ENCODE data around the gene MS4A18.
A peak's percentile ranks its signal among the peaks of the same experiment; 100 is the strongest.
"Not testable (repeated sequence)": the region's sequence is repeated elsewhere in the genome, so short reads cannot be mapped to it uniquely, and the experiment has no call there.

The MS4A18 gene

GRCh38 chr11:60724420-60724819 is at the start of gene MS4A18:
TSS of gene MS4A18 (plus strand) at chr11:60724720.
- no peak for DNase-seq
- H3K4me1 Mint-ChIP-seq: no peaks in the 10 kb centered on the region
- H3K4me3 Mint-ChIP-seq: no peak within 1 kb of the TSS
- no peaks in the 10 kb centered on the region for H3K9me3 Mint-ChIP-seq
- no peak within 1 kb of the TSS for H3K27ac Mint-ChIP-seq
- H3K27me3 Mint-ChIP-seq: peaks cover 29% of the 10 kb centered on the region
- no peak for ATAC-seq

GRCh38 chr11:60678231-60678630 is 46.3 kb upstream of the MS4A18 start:
- DNase-seq, ATAC-seq, H3K4me3 Mint-ChIP-seq, H3K27ac Mint-ChIP-seq, H3K4me1 Mint-ChIP-seq: not testable (repeated sequence)
- Mint-ChIP-seq H3K9me3 (peaks cover 25 to 29% of the 10 kb centered on the region in 2 donors), H3K27me3 (peaks cover 13% of the 10 kb centered on the region)

GRCh38 chr11:60679879-60680278 is 44.6 kb upstream of the MS4A18 start:
- H3K9me3 Mint-ChIP-seq: peaks cover 25 to 29% of the 10 kb centered on the region in 2 donors
- no peaks in the 10 kb centered on the region for H3K4me1 Mint-ChIP-seq
- ATAC-seq (no peak), DNase-seq (no peak)
- peaks cover 13% of the 10 kb centered on the region for H3K27me3 Mint-ChIP-seq
- H3K27ac Mint-ChIP-seq: no peak overlapping the region
- H3K4me3 Mint-ChIP-seq: no peak overlapping the region

GRCh38 chr11:60680455-60681119 is 43.9 kb upstream of the MS4A18 start:
- ATAC-seq (no peak), DNase-seq (no peak)
- H3K9me3 Mint-ChIP-seq: peaks cover 25 to 29% of the 10 kb centered on the region in 2 donors

GRCh38 chr11:60684541-60684848 is 40.0 kb upstream of the MS4A18 start:
- not testable (repeated sequence) for H3K4me3 Mint-ChIP-seq, H3K27me3 Mint-ChIP-seq, DNase-seq, H3K27ac Mint-ChIP-seq, H3K9me3 Mint-ChIP-seq, H3K4me1 Mint-ChIP-seq, ATAC-seq

More at GRCh38 chr11:60680455-60681119, 43.9 kb upstream of the MS4A18 start:
- Mint-ChIP-seq H3K4me3 (no peak overlapping the region), H3K4me1 (no peaks in the 10 kb centered on the region), H3K27ac (no peak overlapping the region), H3K27me3 (peaks cover 13% of the 10 kb centered on the region)

GRCh38 chr11:60691661-60692060 is 32.9 kb upstream of the MS4A18 start:
- H3K4me1 Mint-ChIP-seq: no peaks in the 10 kb centered on the region

GRCh38 chr11:60699284-60699691 is 25.2 kb upstream of the MS4A18 start, which contains the start of gene MS4A8:
TSS of gene MS4A8 (plus strand) at chr11:60699612. CDS start at chr11:60700861, 1,249 bp downstream.
- H3K4me1 Mint-ChIP-seq: no peaks in the 10 kb centered on the region
- no peak within 1 kb of the TSS for H3K4me3 Mint-ChIP-seq
- H3K27me3 Mint-ChIP-seq: peaks cover 9% of the 10 kb centered on the region
- no peak within 1 kb of the TSS for H3K27ac Mint-ChIP-seq
- no peak for DNase-seq
- no peaks in the 10 kb centered on the region for H3K9me3 Mint-ChIP-seq
- ATAC-seq: no peak

More at GRCh38 chr11:60691661-60692060, 32.9 kb upstream of the MS4A18 start:
- Mint-ChIP-seq H3K27me3 (peaks cover 28% of the 10 kb centered on the region), H3K9me3 (peaks cover 0 to 13% of the 10 kb centered on the region in 2 donors), H3K27ac (no peak overlapping the region), H3K4me3 (no peak overlapping the region)
- ATAC-seq (no peak), DNase-seq (no peak)

GRCh38 chr11:60699936-60700335 is 24.6 kb upstream of the MS4A18 start:
- Mint-ChIP-seq H3K27me3 (peaks cover 7% of the 10 kb centered on the region), H3K27ac (no peak overlapping the region), H3K4me3 (no peak overlapping the region), H3K4me1 (no peaks in the 10 kb centered on the region), H3K9me3 (no peaks in the 10 kb centered on the region)
- ATAC-seq (no peak), DNase-seq (no peak)

GRCh38 chr11:60700689-60701468 is 23.6 kb upstream of the MS4A18 start:
- DNase-seq (no peak), ATAC-seq (peak; percentile 39)
- Mint-ChIP-seq H3K27me3 (no peaks in the 10 kb centered on the region), H3K9me3 (no peaks in the 10 kb centered on the region), H3K4me3 (no peak overlapping the region), H3K4me1 (no peaks in the 10 kb centered on the region), H3K27ac (no peak overlapping the region)

- Mint-ChIP-seq H3K4me3 (no peak overlapping the region), H3K27ac (no peak overlapping the region), H3K4me1 (no peaks in the 10 kb centered on the region), H3K9me3 (no peaks in the 10 kb centered on the region), H3K27me3 (no peaks in the 10 kb centered on the region)
- DNase-seq (no peak), ATAC-seq (no peak)
Observed at GRCh38 chr11:60701469-60701818, 23.1 kb upstream of the MS4A18 start.

- DNase-seq: no peak
- Mint-ChIP-seq H3K27me3 (peaks cover 7% of the 10 kb centered on the region), H3K9me3 (no peaks in the 10 kb centered on the region), H3K4me3 (no peak overlapping the region), H3K4me1 (no peaks in the 10 kb centered on the region), H3K27ac (no peak overlapping the region)
- ATAC-seq: no peak
Observed at GRCh38 chr11:60703374-60703773, 21.1 kb upstream of the MS4A18 start.

- ATAC-seq (no peak), DNase-seq (no peak)
- no peaks in the 10 kb centered on the region for H3K9me3 Mint-ChIP-seq
- H3K27me3 Mint-ChIP-seq: peaks cover 7% of the 10 kb centered on the region
- no peak overlapping the region for H3K4me3 Mint-ChIP-seq
- no peaks in the 10 kb centered on the region for H3K4me1 Mint-ChIP-seq
- H3K27ac Mint-ChIP-seq: no peak overlapping the region
Observed at GRCh38 chr11:60705895-60706294, 18.6 kb upstream of the MS4A18 start.

- Mint-ChIP-seq H3K27ac (no peak overlapping the region), H3K4me3 (no peak overlapping the region), H3K27me3 (peaks cover 7% of the 10 kb centered on the region), H3K9me3 (no peaks in the 10 kb centered on the region), H3K4me1 (no peaks in the 10 kb centered on the region)
- no peak for DNase-seq
- ATAC-seq: no peak
Observed at GRCh38 chr11:60706931-60707330, 17.6 kb upstream of the MS4A18 start.

- no peak for DNase-seq
- Mint-ChIP-seq H3K4me3 (no peak overlapping the region), H3K27ac (no peak overlapping the region), H3K9me3 (no peaks in the 10 kb centered on the region), H3K27me3 (peaks cover 14% of the 10 kb centered on the region), H3K4me1 (no peaks in the 10 kb centered on the region)
- no peak for ATAC-seq
Observed at GRCh38 chr11:60710482-60710881, 14.0 kb upstream of the MS4A18 start.

- ATAC-seq (no peak), DNase-seq (no peak)
- no peaks in the 10 kb centered on the region for H3K4me1 Mint-ChIP-seq
- H3K4me3 Mint-ChIP-seq: no peak overlapping the region
- peaks cover 14% of the 10 kb centered on the region for H3K27me3 Mint-ChIP-seq
- H3K27ac Mint-ChIP-seq: peak overlapping the region in 1 of 2 donors; percentile 29
- no peaks in the 10 kb centered on the region for H3K9me3 Mint-ChIP-seq
Observed at GRCh38 chr11:60711276-60711675, 13.2 kb upstream of the MS4A18 start.

- not testable (repeated sequence) for H3K4me3 Mint-ChIP-seq
Observed at GRCh38 chr11:60713423-60713822, 11.1 kb upstream of the MS4A18 start.

More at GRCh38 chr11:60713423-60713822, 11.1 kb upstream of the MS4A18 start:
- not testable (repeated sequence) for H3K27ac Mint-ChIP-seq, H3K4me1 Mint-ChIP-seq, H3K9me3 Mint-ChIP-seq, DNase-seq, H3K27me3 Mint-ChIP-seq, ATAC-seq

All from stimulated activated naive CD8-positive, alpha-beta T cell treated with anti-CD3 and anti-CD28 coated beads, Interleukin-15, amount 100 ng/mL, for 72 hours (primary cell).